ENCODE results near the gene RHBDL1.
"Not testable (repeated sequence)": the region's sequence is repeated elsewhere in the genome, so short reads cannot be mapped to it uniquely, and the experiment has no call there.

The RHBDL1 gene

GRCh38 chr16:711084-711483, 35.6 kb downstream of the RHBDL1 start:
- no peak for TF ChIP-seq CTCF (conservative IDR thresholded peaks at IDR 0.05; ENCODE audit: low read depth, low read length)
- no peak for DNase-seq (ENCODE audit: low read depth)
- H3K4me3 ChIP-seq (ENCODE audit: low read length): no peak overlapping the region

DNA sequence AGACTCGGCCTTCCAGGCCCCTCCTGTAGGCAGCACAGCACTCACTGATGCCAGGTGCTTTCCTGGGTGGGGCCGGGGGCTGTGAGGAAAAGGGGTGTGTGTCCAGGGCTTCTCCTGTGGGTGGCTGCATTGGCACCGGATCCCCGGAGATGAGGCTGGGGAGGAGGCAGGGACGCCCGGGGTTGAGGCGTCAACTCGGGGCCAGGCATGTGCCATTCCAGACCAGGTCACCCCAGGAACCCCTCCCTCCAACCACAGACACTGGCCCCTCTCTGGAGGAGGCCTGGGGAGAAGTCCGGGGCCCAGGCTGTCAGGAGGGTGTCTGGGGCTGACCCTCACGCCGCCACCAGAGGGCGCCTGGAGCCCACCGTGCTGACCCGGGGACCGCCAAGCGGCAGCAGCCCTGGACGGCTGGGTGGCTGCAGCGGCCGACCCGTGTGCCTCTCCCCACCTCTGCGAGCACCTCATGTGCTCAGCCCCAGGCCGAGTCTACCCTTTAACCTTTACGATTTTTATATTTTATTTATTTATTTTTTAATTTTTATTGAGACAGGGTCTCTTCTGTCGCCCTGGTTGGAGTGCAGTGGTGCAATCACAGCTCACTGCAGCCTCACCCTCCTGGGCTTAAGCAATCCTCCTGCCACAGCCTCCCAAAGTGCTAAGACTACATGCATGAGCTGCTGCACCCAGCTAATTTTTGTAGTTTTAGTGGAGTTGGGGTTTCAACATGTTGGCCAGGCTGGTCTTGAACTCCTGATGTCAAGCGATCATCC, 36.3 kb downstream of the RHBDL1 start:
- DNase-seq (ENCODE audit: low read depth): no peak
- TF ChIP-seq CTCF (conservative IDR thresholded peaks at IDR 0.05; ENCODE audit: low read depth, low read length): peak; percentile 89
- no peak overlapping the region for H3K4me3 ChIP-seq (ENCODE audit: low read length)

GRCh38 chr16:712740-713250, 37.3 kb downstream of the RHBDL1 start:
- peak; percentile 94 for DNase-seq (ENCODE audit: low read depth)
- TF ChIP-seq CTCF (conservative IDR thresholded peaks at IDR 0.05; ENCODE audit: low read depth, low read length): peak; percentile 58
- not testable (repeated sequence) for H3K4me3 ChIP-seq (ENCODE audit: low read length)

DNA sequence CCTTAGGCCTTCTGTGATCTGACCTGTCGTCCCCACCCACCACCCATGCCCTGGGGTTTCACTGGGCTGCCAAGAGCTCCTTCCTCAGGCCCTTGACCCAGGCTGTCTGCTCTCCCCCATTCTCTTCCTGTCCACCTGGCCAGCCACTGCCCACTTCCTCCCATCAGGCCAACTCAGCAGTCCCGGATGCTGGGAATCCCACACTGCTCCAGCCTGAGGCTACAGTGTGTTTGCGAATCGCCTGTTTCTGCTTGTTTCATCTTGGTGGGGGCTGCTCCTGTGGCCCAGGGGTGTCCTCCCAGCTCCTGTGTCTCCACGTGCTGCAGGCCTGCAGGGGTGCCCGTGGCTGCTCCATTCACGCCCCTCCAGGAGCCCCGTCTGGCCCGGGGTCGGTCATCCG, 38.6 kb downstream of the RHBDL1 start:
- TF ChIP-seq CTCF (conservative IDR thresholded peaks at IDR 0.05; ENCODE audit: low read depth, low read length): no peak
- no peak for DNase-seq (ENCODE audit: low read depth)
- H3K4me3 ChIP-seq (ENCODE audit: low read length): no peak overlapping the region

- TF ChIP-seq CTCF (conservative IDR thresholded peaks at IDR 0.05; ENCODE audit: low read depth, low read length): no peak
- peak within 1 kb of the TSS; percentile 57 for H3K4me3 ChIP-seq (ENCODE audit: low read length)
- no peak for DNase-seq (ENCODE audit: low read depth)
These were observed 39.3 kb downstream of the RHBDL1 start, which contains the start of gene METRN for GRCh38 chr16:714558-715476. TSS of gene METRN (plus strand) at chr16:715118. CDS start at chr16:715290, 172 bp downstream.

DNA sequence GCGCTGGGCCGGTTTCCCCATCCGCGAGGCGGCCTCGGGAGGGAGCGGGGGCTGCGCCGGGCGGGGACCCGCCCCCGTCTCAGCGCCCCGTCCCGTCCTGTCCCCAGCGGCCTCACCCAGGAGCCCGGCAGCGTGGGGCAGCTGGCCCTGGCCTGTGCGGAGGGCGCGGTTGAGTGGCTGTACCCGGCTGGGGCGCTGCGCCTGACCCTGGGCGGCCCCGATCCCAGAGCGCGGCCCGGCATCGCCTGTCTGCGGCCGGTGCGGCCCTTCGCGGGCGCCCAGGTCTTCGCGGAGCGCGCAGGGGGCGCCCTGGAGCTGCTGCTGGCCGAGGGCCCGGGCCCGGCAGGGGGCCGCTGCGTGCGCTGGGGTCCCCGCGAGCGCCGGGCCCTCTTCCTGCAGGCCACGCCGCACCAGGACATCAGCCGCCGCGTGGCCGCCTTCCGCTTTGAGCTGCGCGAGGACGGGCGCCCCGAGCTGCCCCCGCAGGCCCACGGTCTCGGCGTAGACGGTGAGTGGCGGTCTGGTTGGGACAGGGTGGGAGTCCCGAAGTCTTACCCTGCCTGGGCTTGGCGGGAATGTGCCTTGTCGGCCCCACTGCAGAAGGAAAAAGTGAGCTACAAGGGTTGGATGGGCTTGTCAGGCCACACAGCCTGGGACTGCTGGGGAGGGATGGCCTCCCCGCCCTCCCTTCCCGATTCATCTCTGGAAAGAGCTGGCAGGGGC, 40.2 kb downstream of the RHBDL1 start:
- H3K4me3 ChIP-seq (ENCODE audit: low read length): peak overlapping the region; percentile 57
- DNase-seq (ENCODE audit: low read depth): no peak
- TF ChIP-seq CTCF (conservative IDR thresholded peaks at IDR 0.05; ENCODE audit: low read depth, low read length): no peak
